Measurements from ENCODE around the gene HNRNPA2B1.
"Not testable (repeated sequence)": the region's sequence is repeated elsewhere in the genome, so short reads cannot be mapped to it uniquely, and the experiment has no call there.

The HNRNPA2B1 gene

GRCh38 chr7:26183545-26184280, 16.8 kb downstream of the HNRNPA2B1 start:
- no peak for DNase-seq

GRCh38 chr7:26182706-26183105, 17.8 kb downstream of the HNRNPA2B1 start:
- DNase-seq = no peak

GRCh38 chr7:26182283-26182682, 18.3 kb downstream of the HNRNPA2B1 start:
- DNase-seq = no peak

- DNase-seq = no peak
Observed at GRCh38 chr7:26181474-26182227, 18.9 kb downstream of the HNRNPA2B1 start.

GRCh38 chr7:26180792-26181198, 19.8 kb downstream of the HNRNPA2B1 start:
- DNase-seq = no peak

- no peak for DNase-seq
Observed at GRCh38 chr7:26179826-26180497, 20.6 kb downstream of the HNRNPA2B1 start.

GRCh38 chr7:26179422-26179821, 21.1 kb downstream of the HNRNPA2B1 start:
- DNase-seq = no peak

- DNase-seq = no peak
Observed at GRCh38 chr7:26178272-26178960, 22.1 kb downstream of the HNRNPA2B1 start.

- not testable (repeated sequence) for DNase-seq
Observed at GRCh38 chr7:26177269-26177668, 23.3 kb downstream of the HNRNPA2B1 start.

GRCh38 chr7:26176696-26177095, 23.9 kb downstream of the HNRNPA2B1 start:
- DNase-seq = not testable (repeated sequence)

- DNase-seq = not testable (repeated sequence)
Observed at GRCh38 chr7:26175903-26176302, 24.6 kb downstream of the HNRNPA2B1 start.

GRCh38 chr7:26172048-26172447, 28.5 kb downstream of the HNRNPA2B1 start:
- no peak for DNase-seq

- DNase-seq = no peak
Observed at GRCh38 chr7:26171601-26172000, 28.9 kb downstream of the HNRNPA2B1 start.

- no peak for DNase-seq
Observed at GRCh38 chr7:26170663-26171062, 29.9 kb downstream of the HNRNPA2B1 start.

GRCh38 chr7:26169271-26169670, 31.3 kb downstream of the HNRNPA2B1 start:
- no peak for DNase-seq

GRCh38 chr7:26168458-26169023, 32.0 kb downstream of the HNRNPA2B1 start:
- no peak for DNase-seq

GRCh38 chr7:26167303-26167934, 33.1 kb downstream of the HNRNPA2B1 start:
- DNase-seq = no peak

GRCh38 chr7:26166684-26167266, 33.8 kb downstream of the HNRNPA2B1 start:
- DNase-seq = no peak

GRCh38 chr7:26165950-26166683, 34.4 kb downstream of the HNRNPA2B1 start:
- DNase-seq = no peak

- DNase-seq = not testable (repeated sequence)
Observed at GRCh38 chr7:26163804-26164203, 36.7 kb downstream of the HNRNPA2B1 start.

GRCh38 chr7:26162431-26162830, 38.1 kb downstream of the HNRNPA2B1 start:
- no peak for DNase-seq
